Panc1 (cell line): ENCODE data around the gene DNAJC5G. TPM values are rescaled to one million over a fixed set of nuclear protein-coding genes. Genes with fewer than 3 reads are reported as not detected.
A peak's percentile ranks its signal among the peaks of the same experiment; 100 is the strongest.

Source experiments
- ATAC-seq: fragments of 200-7000 bp; cut with Tn5 transposase; 2 replicates; pipeline ENCODE4 v1.9.1; 2020; ENCODE audit warnings: mild to moderate bottlenecking, moderate library complexity
- BruUV-seq: library from RNA; stranded (reverse); fragments of 400-500 nt; replicated peaks from 2 replicates; lab custom pipeline; 2021; lab: Mats Ljungman, UMichigan
- CTCF ChIA-PET: fragments of 300-600 bp; sonication (Branson Sonifier 250); formaldehyde crosslinking; loops from one replicate; lab custom pipeline; 2022; ENCODE audit warnings: antibody characterized with exemption; lab: Charles Lee
- POLR2A ChIA-PET: fragments of 300-600 bp; sonication (Branson Sonifier 250); formaldehyde crosslinking; loops from one replicate; lab custom pipeline; 2022; ENCODE audit warnings: antibody characterized with exemption; lab: Charles Lee
- DNase-seq: peaks from one replicate; pipeline ENCODE4 v3.0.0-alpha.2; 2010; ENCODE audit warnings: low read depth, low spot score
- H3K27ac ChIP-seq: 2 replicates; pipeline ENCODE4 v1.5.1; 2011; ENCODE audit warnings: mild to moderate bottlenecking, low read length, inconsistent platforms
- H3K27me3 ChIP-seq: fragments of 200-500 bp; sonication (Bioruptor generic); 2 replicates; pipeline ENCODE4 v1.6.0; 2014; ENCODE audit warnings: low read length, inconsistent platforms; ENCODE audit not compliant: control insufficient read depth, insufficient read depth
- H3K36me3 ChIP-seq: fragments of 200-500 bp; sonication (Bioruptor generic); 2 replicates; pipeline ENCODE4 v1.5.1; 2014; ENCODE audit warnings: inconsistent platforms, mild to moderate bottlenecking, low read length, moderate library complexity; ENCODE audit not compliant: control insufficient read depth, insufficient read depth
- H3K4me1 ChIP-seq: 2 replicates; pipeline ENCODE4 v1.5.1; 2011; ENCODE audit warnings: inconsistent platforms, mild to moderate bottlenecking, low read length, moderate library complexity; ENCODE audit not compliant: control insufficient read depth, insufficient read depth
- H3K4me3 ChIP-seq, 2 experiments: 2 replicates each; pipeline ENCODE4 v1.5.1; 2011 to 2012; ENCODE audit warnings: low read depth in 2 of 2, low read length in 2 of 2, mild to moderate bottlenecking in 2 of 2, inconsistent platforms in 1 of 2, moderate library complexity in 1 of 2
- H3K9me3 ChIP-seq: fragments of 200-500 bp; sonication (Bioruptor generic); 2 replicates; pipeline ENCODE4 v1.5.1; 2014; ENCODE audit warnings: low read depth, mild to moderate bottlenecking, inconsistent platforms, low read length, moderate library complexity; ENCODE audit not compliant: control insufficient read depth, insufficient read depth
- CTCF ChIP-seq: fragments of 450-650 bp; IDR thresholded peaks from 2 replicates; pipeline ENCODE4 v1.5.1; 2017; ENCODE audit warnings: mild to moderate bottlenecking
- POLR2AphosphoS5 ChIP-seq: IDR thresholded peaks from 2 replicates; pipeline ENCODE4 v1.6.1; 2012; ENCODE audit warnings: mild to moderate bottlenecking, low read depth, low read length, moderate library complexity
- REST ChIP-seq, 2 experiments: IDR thresholded peaks; 2 replicates each; pipeline ENCODE4 v1.6.1; 2011 to 2012; ENCODE audit warnings: low read depth in 2 of 2, control low read depth in 1 of 2, low read length in 1 of 2, mild to moderate bottlenecking in 1 of 2, moderate library complexity in 1 of 2; ENCODE audit not compliant: insufficient read depth in 1 of 2
- SIN3A ChIP-seq: IDR thresholded peaks from 2 replicates; pipeline ENCODE4 v1.6.1; 2012; ENCODE audit warnings: low read depth, mild to moderate bottlenecking, low read length, moderate library complexity, borderline replicate concordance; ENCODE audit not compliant: insufficient read depth
- TCF7L2 ChIP-seq: IDR thresholded peaks from 2 replicates; pipeline ENCODE4 v1.6.1; 2011; ENCODE audit warnings: mild to moderate bottlenecking, low read depth, low read length, inconsistent platforms
- in situ Hi-C: cut with HindIII; loops from 2 replicates; pipeline ENCODE4 v1.10.0; 2016; ENCODE audit warnings: low sequenced_read_pairs, low pct_unique_long_range_greater_than_20kb
- intact Hi-C: fragments of 100-400 bp; cut with micrococcal nuclease; formaldehyde crosslinking; loops from one replicate; pipeline ENCODE4 v1.10.0; 2022; ENCODE audit not compliant: unreplicated experiment
- total RNA-seq: library from RNA; stranded (reverse); gene quantifications from one replicate; pipeline ENCODE4 v1.2.1, GENCODE V29; 2021; ENCODE audit not compliant: unreplicated experiment

DNAJC5G gene
- total RNA-seq, 1 experiment from 2014 or later, result not detected

- ChIA-PET CTCF (interaction anchor here (0.7 to 1.0 kb wide), 3 partner anchors 14 to 91 kb away, joined by 3 to 5 read pairs (median 4); no protein-coding TSS in a partner anchor), POLR2A (interaction anchor here (1.1 kb wide), 1 partner anchor 185 kb away, joined by 3 read pairs; no protein-coding TSS in a partner anchor)
- no peak overlapping the region for H3K27ac ChIP-seq
Observed at GRCh38 chr2:27282892-27283291, 7.7 kb downstream of the DNAJC5G start.

GRCh38 chr2:27284996-27285395 is 9.8 kb downstream of the DNAJC5G start:
- ATAC-seq (no peak), DNase-seq (no peak)
- H3K9me3 ChIP-seq, result no peaks in the 10 kb centered on the region
- peaks cover 15% of the 10 kb centered on the region for H3K4me1 ChIP-seq
- in situ Hi-C loops (no loop called here), intact Hi-C loops (loop anchor here (5.0 kb wide), 1 partner anchor 188 kb away; no protein-coding TSS in a partner anchor)
- no TSS peak for BruUV-seq
- H3K27me3 ChIP-seq, result no peaks in the 10 kb centered on the region
- ChIA-PET CTCF (no interaction called here), POLR2A (no interaction called here)
- TF ChIP-seq SIN3A (no peak), POLR2AphosphoS5 (no peak), TCF7L2 (no peak), CTCF (no peak), REST (IDR thresholded peaks at IDR 0.05; ENCODE audit: insufficient read depth in 1 of 2, low read depth in 2 of 2, low read length in 1 of 2) (no peak)
- H3K36me3 ChIP-seq, result no peaks in the 10 kb centered on the region
- H3K27ac ChIP-seq, result no peak overlapping the region
- no peak overlapping the region for H3K4me3 ChIP-seq

More at GRCh38 chr2:27282892-27283291, 7.7 kb downstream of the DNAJC5G start:
- Histone ChIP-seq H3K4me3 (no peak overlapping the region), H3K4me1 (peaks cover 16% of the 10 kb centered on the region), H3K9me3 (no peaks in the 10 kb centered on the region), H3K36me3 (no peaks in the 10 kb centered on the region), H3K27me3 (no peaks in the 10 kb centered on the region)
- DNase-seq, result no peak
- no TSS peak for BruUV-seq
- ATAC-seq, result 0 out of 2 replicates have a peak, but pooled peaks have one; percentile 35
- in situ Hi-C loops (no loop called here), intact Hi-C loops (loop anchor here (5.0 kb wide), 1 partner anchor 186 kb away; no protein-coding TSS in a partner anchor)
- TF ChIP-seq CTCF (no peak), POLR2AphosphoS5 (no peak), TCF7L2 (no peak), REST (IDR thresholded peaks at IDR 0.05; ENCODE audit: insufficient read depth in 1 of 2, low read depth in 2 of 2, low read length in 1 of 2) (no peak), SIN3A (no peak)
